HG03342 (cell line): Measurements from ENCODE around the gene MTMR1.
A peak's percentile ranks its signal among the peaks of the same experiment; 100 is the strongest.

Experiments
- ATAC-seq: cut with Tn5 transposase; IDR thresholded peaks from one replicate; pipeline ENCODE4 v1.9.1; 2021; ENCODE audit warnings: mild to moderate bottlenecking, moderate library complexity; ENCODE audit not compliant: unreplicated experiment

MTMR1 gene

DNA sequence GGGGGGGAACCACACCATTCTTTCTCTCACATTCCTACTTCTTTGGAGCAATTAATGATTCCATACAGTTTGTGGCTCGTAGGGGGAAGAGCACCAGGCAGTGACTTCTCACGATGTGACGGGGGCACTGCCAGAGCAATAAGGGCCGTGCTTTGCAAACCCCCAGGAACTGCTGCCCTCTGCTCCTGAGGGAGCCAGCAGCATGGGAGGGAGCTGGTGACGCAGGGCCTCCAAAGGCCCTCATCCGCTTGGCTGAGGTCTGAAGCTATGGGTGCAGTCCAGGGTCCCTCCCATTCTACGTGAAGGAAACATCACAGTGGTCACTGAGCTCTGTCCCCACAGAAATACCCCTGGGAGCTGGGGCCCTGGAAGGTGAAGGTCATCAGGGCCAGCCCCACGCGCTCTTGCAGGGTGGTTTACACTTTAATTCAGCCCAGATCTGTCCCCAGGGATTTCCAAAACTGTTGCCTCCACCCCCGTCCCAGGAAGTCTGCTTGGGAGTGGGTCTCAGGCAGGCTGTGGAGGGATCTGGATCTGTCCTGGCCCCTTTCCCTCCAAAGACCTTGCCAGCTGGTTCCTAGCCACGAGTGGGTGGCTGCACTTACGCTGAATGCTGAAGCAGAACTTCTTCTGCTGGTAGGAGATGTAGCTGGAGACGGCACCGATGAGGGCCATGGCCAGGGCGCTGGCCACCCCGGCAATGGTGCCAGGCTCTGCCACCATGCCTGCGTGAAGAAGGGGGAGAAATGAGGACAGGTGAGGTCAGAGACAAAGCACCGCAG is 82.6 kb downstream of the MTMR1 start:
- ATAC-seq, result no peak

DNA sequence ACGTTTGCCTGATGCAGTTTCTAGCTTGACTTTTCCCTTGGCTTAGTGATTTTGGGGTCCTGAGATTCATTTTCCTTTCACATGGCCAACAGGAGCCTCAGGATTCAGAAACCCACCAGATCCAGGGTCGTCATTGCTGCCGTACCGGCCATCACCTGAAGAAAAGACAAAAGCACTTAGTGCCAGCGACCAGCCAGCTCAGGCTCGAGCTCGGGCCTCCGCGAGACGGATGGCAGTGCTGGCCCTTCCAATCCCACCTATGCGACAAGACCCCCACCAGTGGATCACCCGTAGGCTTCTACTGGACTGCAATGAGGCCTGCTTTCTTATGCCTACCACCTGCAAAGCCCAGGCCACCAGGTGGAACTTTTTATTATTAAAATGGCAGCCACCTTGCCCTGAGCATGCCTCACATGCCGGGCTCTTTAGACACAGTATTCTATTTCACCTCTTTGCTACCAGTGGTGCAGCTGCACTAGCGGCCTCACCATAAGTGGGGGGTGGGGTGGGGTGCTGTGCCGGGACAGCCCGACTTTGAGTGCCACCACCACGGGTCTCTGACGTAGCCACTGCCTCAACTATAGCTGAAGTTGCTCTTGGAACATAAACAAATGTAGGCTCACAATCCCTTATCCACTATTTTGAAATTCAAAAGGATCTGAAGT is 84.3 kb downstream of the MTMR1 start:
- no peak for ATAC-seq

DNA sequence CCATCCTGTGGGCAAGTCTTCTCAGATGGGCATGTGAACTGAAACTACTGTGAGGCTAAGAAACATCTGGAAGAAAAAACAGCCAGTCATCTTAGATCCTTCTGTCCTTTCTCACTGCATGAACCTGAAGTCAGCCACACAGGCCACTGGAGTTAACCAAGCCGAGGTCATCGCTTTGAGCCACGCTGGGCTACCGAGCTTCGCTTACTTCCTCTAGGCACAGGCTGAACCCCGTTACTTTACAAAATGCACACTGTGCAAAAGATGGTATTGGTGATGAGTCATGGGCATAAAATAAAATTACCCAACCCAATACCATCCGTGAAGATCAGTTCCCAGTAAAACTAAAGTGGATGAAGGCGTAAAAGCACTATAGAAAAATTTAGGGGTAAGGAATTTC is 86.2 kb downstream of the MTMR1 start:
- no peak for ATAC-seq

DNA sequence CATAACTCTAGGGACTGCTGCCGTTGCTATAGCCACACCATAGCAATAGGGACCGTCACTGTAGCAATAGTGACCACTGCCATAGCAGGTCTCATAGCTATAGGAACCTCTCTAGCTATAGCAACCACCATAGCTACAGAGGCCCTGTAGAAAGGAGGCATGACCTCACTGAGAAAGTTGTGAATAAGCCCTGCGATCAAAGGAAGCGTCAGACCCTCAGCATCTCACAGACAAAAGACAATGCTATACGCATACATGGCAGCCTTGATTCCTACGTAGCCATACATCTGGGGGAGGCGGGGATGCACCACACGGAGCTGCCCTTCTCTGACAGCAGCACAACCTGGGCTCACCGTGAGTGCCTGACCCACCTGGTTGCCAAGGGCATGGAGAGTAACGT is 88.5 kb downstream of the MTMR1 start:
- no peak for ATAC-seq

DNA sequence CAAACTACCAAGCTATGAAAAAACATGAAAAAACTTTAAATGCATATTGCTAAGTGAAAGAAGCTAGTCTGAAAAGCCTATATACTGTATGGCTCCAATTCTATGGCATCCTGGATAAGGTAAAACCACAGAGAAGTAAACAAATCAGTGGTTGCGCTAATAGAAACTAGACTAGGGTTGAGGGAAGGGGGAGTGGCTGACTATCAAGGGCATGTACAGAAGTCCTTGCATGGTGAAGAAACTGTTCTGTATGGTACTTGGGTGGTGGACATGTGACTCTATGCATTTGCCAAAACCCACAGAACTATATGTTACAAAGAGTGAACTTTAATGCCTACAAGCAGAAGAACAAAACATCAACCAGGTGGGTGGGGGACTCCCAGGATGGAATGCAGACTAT is 96.8 kb downstream of the MTMR1 start:
- peak; percentile 62 for ATAC-seq

DNA sequence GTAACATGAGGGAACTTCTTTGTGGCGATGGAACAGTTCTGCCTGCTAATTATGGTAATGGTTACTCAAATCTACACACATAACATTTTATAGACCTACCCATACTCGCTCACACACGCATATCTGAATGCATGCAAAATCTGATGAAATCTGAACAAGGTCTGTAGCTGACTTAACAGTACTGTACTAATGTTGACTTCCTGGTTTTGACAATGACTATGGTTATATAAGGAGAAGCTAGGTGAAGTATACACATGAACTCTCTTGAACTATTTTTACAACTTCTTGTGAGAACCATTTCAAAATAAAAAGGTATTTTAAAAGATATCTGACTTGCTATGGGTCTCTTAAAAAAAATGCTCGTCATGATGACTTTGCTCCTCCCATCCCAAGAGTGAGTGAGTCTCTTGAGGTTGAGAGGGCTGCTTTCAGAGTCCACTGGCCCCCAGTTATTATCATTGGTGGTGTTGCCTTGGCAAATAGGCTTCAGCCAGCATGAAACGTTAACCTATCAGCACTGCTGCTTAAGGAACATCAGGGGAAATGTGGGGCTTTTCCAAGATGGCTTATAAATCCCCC is 99.8 kb downstream of the MTMR1 start:
- no peak for ATAC-seq

DNA sequence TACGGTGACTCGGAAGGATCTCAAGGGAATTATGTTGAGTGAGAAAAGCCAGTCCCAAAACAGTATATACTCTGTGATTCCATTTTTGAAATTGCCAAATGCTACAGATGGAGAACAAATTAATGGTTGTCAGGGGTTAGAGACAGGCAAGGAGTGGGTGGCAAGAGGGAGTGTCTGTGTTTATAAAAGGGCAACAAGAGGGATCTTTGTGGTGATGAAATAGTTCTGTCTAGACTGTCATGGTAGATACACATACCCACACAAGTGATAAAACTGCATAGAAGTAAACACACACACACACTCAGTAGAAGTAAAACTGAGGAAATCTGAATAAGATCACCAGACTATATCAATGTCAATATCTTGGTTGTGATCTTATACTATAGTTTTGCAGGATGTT is 112.5 kb downstream of the MTMR1 start:
- ATAC-seq, result no peak

DNA sequence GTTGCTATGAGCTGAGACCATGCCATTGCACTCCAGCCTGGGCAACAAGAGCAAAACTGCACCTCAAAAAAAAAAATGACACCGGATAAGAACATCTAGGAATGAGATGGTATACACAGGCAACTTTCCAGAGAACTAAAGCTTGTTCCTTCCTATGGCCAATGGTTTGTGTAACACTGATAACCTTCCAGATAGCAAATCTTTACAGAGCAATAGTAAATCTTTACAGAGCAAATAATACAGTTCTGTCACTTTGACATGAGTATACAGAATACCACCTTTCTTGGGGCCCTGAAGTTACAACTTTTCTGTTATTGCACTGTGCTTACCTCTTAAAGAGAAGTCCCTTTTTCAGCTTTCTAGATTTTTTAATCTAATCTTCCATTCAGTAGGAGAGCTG is 113.6 kb downstream of the MTMR1 start:
- ATAC-seq, result no peak

DNA sequence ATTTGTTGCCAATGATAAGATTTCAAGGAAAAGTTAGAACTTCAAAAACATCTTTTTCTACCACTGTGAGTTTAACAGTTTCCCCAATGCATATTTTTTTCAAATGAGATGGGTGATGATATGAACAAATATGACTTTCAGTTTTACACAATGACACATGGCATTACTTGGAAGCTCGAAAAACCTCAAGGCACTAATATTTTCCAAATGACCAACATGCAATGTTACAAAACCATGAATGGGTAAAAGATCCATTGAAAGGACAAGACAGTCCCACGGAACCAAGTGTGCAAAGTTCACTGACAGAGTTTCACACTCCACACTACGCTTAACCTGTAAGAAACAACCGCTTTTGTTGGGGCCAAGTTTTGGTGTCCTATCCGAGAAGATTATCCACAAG is 120.7 kb downstream of the MTMR1 start:
- no peak for ATAC-seq
